GM18505 (cell line): Measurements from ENCODE around the gene HDAC4.

Experiments
- ATAC-seq: cut with Tn5 transposase; IDR thresholded peaks from one replicate; pipeline ENCODE4 v1.9.1; 2021; ENCODE audit not compliant: unreplicated experiment
- POLR2A ChIP-seq: IDR thresholded peaks from 4 replicates; pipeline ENCODE4 v1.6.1; 2011; ENCODE audit warnings: borderline replicate concordance; ENCODE audit not compliant: insufficient read depth, insufficient read length; ENCODE audit errors: extremely low read depth

The HDAC4 gene

DNA sequence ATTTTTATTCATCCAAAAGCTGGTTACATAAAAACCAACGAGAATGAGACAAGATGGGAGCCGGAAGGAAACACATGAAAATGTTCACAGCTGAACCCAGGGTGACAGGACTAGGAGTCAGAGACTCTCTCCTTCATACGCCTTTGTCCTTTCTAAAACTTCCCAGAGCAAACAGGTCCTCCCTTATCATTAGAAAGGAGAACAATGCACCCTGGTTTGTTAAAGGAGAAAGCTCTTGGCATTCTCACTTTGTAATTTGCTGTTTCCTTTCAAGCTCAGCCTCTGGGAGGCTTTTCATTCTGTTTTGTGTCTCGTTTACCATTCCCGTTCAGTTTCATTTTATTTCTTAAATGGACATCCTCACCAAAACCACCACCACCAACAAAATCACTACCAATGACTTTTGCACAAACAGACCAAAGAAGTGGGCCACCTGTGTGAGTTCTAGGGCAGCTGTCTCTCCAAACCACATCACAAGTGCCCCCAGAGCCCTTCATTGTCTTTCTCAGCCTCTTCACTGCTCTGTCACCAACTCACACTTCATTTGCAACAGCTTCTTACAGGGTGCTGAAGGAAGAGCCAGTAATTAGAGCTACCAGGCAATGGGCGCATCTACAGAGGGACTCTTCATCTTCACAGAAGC is 105.3 kb downstream of the HDAC4 start:
- TF ChIP-seq POLR2A, result no peak
- ATAC-seq, result no peak

DNA sequence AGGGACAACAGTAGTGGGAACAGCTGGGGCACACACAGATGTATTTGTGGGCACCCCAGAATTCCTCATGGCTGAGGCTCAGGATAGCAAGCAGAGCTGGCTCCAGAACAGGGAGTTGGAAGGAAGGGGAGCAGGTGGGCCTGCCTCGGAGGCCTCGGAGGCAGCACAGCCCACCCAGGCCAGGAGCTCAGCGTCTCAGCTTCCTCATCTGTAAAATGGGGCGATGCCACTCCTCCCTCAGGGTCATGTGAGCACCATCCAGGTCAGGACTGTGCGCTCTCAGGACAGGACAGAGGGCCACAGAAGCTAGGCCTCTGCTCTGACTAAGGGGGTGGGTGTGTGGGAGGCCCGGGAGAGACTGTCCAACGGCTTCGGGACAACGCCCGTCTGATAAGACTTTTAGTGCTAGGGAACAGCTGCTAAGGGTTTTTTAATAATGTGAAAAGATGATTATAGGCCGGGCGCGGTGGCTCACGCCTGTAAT is 106.2 kb downstream of the HDAC4 start:
- TF ChIP-seq POLR2A, result no peak
- ATAC-seq, result no peak

- ATAC-seq, result peak; percentile 52
- TF ChIP-seq POLR2A, result no peak
Measured at GRCh38 chr2:239293775-239294430, 106.9 kb downstream of the HDAC4 start.

DNA sequence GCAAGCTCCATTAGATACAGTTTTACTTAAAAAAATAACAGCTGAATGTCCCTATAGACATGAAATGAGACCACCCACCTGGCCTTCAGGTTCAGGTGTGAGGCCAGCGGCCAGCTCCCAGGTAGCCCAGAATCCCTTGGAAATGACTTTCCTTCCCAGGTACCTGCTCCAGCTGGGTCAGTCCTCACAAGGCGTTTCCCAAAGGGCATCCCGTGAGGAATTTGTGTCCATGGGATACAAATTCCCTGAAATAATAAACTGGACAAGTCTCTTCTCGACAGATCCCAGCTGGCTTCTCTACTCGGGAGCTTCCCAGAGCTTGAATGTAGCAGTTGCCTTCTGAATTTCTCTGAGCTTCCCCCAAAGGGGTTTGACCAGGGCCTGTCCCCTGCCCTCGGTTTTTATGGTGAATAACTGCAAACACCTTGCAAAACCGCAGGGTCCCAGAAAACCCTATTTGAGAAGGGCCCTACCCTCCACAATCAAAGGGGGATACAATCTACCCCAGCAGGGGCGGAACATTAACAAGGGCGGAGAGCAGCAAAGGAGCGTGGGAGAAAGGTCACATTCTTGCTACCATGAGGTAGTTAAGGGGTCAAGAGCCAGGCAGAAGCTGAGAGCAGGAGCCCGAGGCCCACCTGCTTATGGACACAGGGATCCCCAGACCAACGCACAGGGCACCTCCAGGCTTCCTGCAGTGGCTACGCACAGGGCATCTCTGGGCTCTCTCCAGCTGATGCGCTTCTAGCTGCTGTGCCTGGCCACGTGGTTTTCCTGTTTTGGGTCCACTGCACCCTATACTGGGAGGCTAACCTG is 107.7 kb downstream of the HDAC4 start:
- no peak for TF ChIP-seq POLR2A
- no peak for ATAC-seq

DNA sequence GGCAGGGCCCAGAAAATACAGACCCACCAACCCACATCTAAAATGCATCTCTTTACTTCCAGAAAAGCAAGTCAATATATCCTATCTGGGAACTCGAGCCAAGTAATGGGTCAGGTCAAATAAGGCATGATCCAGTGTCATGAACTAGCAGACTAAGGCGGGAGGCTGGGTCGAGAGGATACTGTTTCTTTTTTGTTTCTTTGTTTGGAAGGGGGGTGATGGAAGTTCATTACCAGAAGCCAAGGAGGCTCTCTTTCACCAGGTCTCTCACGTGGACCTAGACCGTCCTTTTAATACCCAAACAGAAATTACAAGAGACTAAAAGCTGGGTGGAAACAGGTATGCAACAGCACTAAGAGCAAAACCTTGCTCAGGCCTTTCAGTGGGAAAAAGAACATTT is 108.3 kb downstream of the HDAC4 start:
- no peak for TF ChIP-seq POLR2A
- ATAC-seq, result no peak

DNA sequence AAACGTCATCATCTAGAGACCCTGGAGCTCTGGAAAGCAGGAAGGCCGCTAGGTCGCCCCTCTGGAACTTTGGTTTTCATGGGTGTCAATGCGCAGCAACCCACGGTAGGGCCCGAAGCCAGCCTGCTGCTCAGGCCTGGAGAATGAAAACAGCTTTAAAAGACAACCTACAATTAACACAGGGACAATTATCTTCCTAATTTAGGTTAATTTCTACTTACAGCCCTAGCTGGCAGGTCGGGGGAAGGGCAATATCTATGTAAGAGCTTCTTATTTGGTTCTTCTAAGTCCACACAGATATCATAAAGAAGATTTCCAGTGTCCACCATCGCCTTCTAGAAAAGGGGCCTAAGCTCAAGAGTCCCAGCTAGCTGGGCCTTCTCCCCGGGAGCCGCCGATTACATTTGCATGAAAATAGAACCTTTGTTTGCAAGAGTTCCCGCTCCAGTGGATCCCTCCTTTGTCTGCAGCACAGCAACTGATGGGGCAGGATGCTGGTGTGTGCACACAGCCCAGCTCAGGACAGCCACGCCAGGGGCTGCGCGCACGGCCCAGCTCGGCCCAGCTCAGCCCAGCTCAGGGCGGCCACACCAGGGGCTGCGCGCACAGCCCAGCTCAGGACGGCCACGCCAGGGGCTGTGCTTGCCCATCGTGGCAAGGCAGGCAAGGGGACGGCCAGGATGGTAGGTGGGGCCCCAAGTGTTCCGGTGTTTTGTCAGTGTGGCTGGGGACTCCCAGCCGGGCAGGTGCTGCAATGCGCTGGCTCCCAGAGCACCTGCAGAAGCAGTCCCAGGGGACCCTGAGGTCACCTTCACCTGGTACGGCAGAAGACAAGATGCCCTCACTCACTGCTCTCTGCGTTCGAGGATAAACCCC is 109.1 kb downstream of the HDAC4 start:
- TF ChIP-seq POLR2A, result no peak
- ATAC-seq, result no peak

DNA sequence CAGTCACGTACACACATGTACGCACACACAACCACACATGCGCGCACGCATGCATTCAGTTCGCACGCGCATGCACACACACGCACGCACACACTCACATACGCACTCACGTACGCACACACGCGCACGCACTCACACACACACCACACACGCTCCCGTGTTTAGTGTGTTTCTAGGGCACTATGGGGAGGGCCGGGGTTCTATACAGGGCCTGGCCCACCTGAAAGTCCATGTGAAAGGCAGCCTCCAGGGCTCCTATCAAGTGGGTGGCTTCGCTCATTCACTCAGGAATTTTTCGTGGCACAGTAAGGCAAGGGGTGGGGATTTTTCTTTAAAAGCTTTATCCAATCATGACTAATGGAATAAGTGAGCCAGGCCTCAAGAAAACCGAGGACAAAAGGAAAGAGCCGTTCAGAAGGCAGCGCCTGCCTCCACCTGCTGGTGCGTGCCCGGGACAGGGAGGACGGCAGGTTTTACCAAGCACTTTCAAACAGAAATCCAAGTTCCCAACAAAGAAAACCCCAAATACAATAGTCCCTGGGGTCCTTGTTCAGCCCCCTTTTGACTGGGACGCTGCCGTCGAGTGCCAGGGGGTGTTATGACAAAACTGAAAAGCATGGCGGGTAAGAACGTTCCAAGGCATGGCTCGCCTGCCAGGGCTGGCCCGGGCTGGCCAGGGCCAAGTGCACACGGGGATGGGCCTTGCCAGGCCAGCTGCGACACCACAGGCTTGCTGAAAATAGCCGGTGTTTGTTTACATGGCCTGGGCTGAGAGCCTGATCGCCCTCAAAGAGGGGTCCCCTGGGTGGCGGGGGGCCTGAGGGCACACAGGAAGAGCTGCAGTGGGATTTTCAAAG is 110.0 kb downstream of the HDAC4 start:
- ATAC-seq, result no peak
- TF ChIP-seq POLR2A, result no peak

DNA sequence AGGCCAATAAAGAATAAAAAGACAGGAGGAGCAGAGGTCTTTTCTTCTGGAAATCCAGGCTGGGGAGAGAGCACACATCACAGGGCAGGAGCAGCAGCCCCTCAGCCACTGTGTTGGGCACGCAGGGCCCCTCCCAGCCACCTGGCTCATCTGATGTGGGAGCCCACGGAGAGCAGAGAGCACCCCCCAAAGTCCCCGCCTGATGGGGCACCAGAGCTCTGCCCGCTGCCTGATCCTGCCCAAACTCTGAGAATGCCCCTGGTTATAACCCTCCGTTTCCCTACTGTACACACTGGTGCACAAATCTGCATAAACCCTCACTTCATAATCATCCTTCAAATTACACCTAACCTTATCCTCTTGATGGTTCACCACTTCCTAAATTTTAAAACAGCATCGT is 111.3 kb downstream of the HDAC4 start:
- no peak for TF ChIP-seq POLR2A
- ATAC-seq, result no peak

GRCh38 chr2:239288951-239289511 is 111.8 kb downstream of the HDAC4 start:
- ATAC-seq, result no peak
- no peak for TF ChIP-seq POLR2A

- no peak for TF ChIP-seq POLR2A
- no peak for ATAC-seq
Measured at GRCh38 chr2:239288237-239288636, 112.6 kb downstream of the HDAC4 start.

DNA sequence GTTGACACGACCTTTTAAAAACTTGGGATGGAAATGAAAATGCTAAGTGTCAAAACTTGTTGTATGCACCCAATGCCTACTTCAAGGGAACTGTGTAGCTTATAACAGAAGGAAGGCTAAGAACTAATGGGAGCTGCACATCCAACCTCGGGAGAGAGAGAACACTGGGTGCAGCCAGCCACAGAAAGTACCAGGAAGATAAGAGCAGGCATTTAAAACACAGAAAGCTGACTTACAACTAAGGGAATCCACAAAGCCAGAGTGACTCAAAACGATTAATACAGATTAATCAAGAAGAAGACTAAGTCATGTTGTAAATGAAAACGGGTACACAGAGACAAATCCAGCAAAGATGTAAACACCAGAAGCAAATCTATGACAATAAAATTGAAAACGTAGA is 113.4 kb downstream of the HDAC4 start:
- no peak for TF ChIP-seq POLR2A

GRCh38 chr2:239286901-239287300 is 113.9 kb downstream of the HDAC4 start:
- TF ChIP-seq POLR2A, result no peak
- no peak for ATAC-seq

More for the DNA sequence above, 113.4 kb downstream of the HDAC4 start:
- no peak for ATAC-seq
